IPS DF 6.9 (cell line): Measurements from ENCODE around the gene DPM2.

Experiments used
- DNase-seq: peaks from one replicate; pipeline ENCODE4 v3.0.0-alpha.2; 2013; ENCODE audit warnings: low read depth, low spot score
- H3K27ac ChIP-seq: one replicate; pipeline ENCODE4 v1.5.1; 2013; ENCODE audit warnings: low read length, control low read depth
- H3K27me3 ChIP-seq: 2 replicates; pipeline ENCODE4 v1.6.1; 2013; ENCODE audit warnings: mild to moderate bottlenecking, low read length; ENCODE audit not compliant: control insufficient read depth, insufficient read depth
- H3K36me3 ChIP-seq: 2 replicates; pipeline ENCODE4 v1.6.1; 2013; ENCODE audit warnings: low read length; ENCODE audit not compliant: control insufficient read depth, insufficient read depth
- H3K4me1 ChIP-seq: 2 replicates; pipeline ENCODE4 v1.6.1; 2013; ENCODE audit warnings: low read length; ENCODE audit not compliant: control insufficient read depth, insufficient read depth
- H3K4me3 ChIP-seq: 2 replicates; pipeline ENCODE4 v1.5.1; 2013; ENCODE audit warnings: mild to moderate bottlenecking, low read length
- H3K9me3 ChIP-seq: 2 replicates; pipeline ENCODE4 v1.6.1; 2013; ENCODE audit warnings: low read length, inconsistent platforms; ENCODE audit not compliant: control insufficient read depth, insufficient read depth
- WGBS: extraction: QIAGEN DNeasy Blood & Tissue Kit; methylation state at CpG from one replicate; pipeline ENCODE4 v1.1.7; 2013; ENCODE audit warnings: mixed read lengths, missing lambda C conversion rate; ENCODE audit not compliant: insufficient read length, insufficient coverage; 5-methylcytosine and 5-hydroxymethylcytosine counted together

Gene DPM2

GRCh38 chr9:127943011-127943662, 5.5 kb upstream of the DPM2 start:
- Histone ChIP-seq H3K36me3 (peaks cover 16% of the 10 kb centered on the region), H3K27ac (no peak overlapping the region), H3K4me1 (0 out of 2 replicates have a peak, but pooled peaks cover 2% of the 10 kb centered on the region), H3K9me3 (no peaks in the 10 kb centered on the region), H3K27me3 (no peaks in the 10 kb centered on the region), H3K4me3 (no peak overlapping the region)
- DNase-seq, result no peak
- no CpG with 5 or more reads among the region's 14 CpGs for WGBS

GRCh38 chr9:127942216-127943010, 4.8 kb upstream of the DPM2 start:
- Histone ChIP-seq H3K27me3 (no peaks in the 10 kb centered on the region), H3K36me3 (peaks cover 16% of the 10 kb centered on the region), H3K27ac (no peak overlapping the region), H3K9me3 (no peaks in the 10 kb centered on the region), H3K4me1 (0 out of 2 replicates have a peak, but pooled peaks cover 2% of the 10 kb centered on the region), H3K4me3 (no peak overlapping the region)
- DNase-seq, result no peak
- no CpG with 5 or more reads among the region's 18 CpGs for WGBS

GRCh38 chr9:127941961-127942215, 4.2 kb upstream of the DPM2 start:
- Histone ChIP-seq H3K27me3 (no peaks in the 10 kb centered on the region), H3K36me3 (peaks cover 16% of the 10 kb centered on the region), H3K9me3 (no peaks in the 10 kb centered on the region), H3K4me3 (no peak overlapping the region), H3K27ac (no peak overlapping the region), H3K4me1 (0 out of 2 replicates have a peak, but pooled peaks cover 2% of the 10 kb centered on the region)
- DNase-seq, result no peak
- no CpG with 5 or more reads among the region's 3 CpGs for whole genome bisulfite sequencing

GRCh38 chr9:127941062-127941960, 3.7 kb upstream of the DPM2 start:
- no CpG with 5 or more reads among the region's 18 CpGs for WGBS
- no peaks in the 10 kb centered on the region for H3K27me3 ChIP-seq
- no peak for DNase-seq
- no peak overlapping the region for H3K4me3 ChIP-seq
- no peaks in the 10 kb centered on the region for H3K9me3 ChIP-seq
- peaks cover 16% of the 10 kb centered on the region for H3K36me3 ChIP-seq
- H3K27ac ChIP-seq, result no peak overlapping the region
- H3K4me1 ChIP-seq, result peaks cover 2% of the 10 kb centered on the region; the same call in 1 of the 2 replicates

- no peaks in the 10 kb centered on the region for H3K27me3 ChIP-seq
- no peak for DNase-seq
- no CpG with 5 or more reads among the region's 4 CpGs for WGBS
- H3K9me3 ChIP-seq, result no peaks in the 10 kb centered on the region
- H3K27ac ChIP-seq, result no peak overlapping the region
- peaks cover 2% of the 10 kb centered on the region; the same call in 1 of the 2 replicates for H3K4me1 ChIP-seq
- H3K36me3 ChIP-seq, result peaks cover 14% of the 10 kb centered on the region
- H3K4me3 ChIP-seq, result no peak overlapping the region
These were observed 2.9 kb upstream of the DPM2 start for GRCh38 chr9:127940593-127940992.

- no peak for DNase-seq
- Histone ChIP-seq H3K27me3 (no peaks in the 10 kb centered on the region), H3K9me3 (no peaks in the 10 kb centered on the region), H3K4me1 (no peaks in the 10 kb centered on the region; the same call in 1 of the 2 replicates), H3K4me3 (peak overlapping the region; percentile 54; the same call in 1 of the 2 replicates), H3K27ac (no peak overlapping the region), H3K36me3 (0 out of 2 replicates have a peak, but pooled peaks cover 6% of the 10 kb centered on the region)
- WGBS, result no CpG with 5 or more reads among the region's 25 CpGs
These were observed 640 bp upstream of the DPM2 start for GRCh38 chr9:127938298-127938690.

- no peaks in the 10 kb centered on the region for H3K27me3 ChIP-seq
- 0 out of 2 replicates have a peak, but pooled peaks cover 2% of the 10 kb centered on the region for H3K36me3 ChIP-seq
- H3K27ac ChIP-seq, result no peak overlapping the region
- no peaks in the 10 kb centered on the region for H3K9me3 ChIP-seq
- DNase-seq, result no peak
- H3K4me3 ChIP-seq, result peak overlapping the region; percentile 54
- H3K4me1 ChIP-seq, result no peaks in the 10 kb centered on the region; the same call in 1 of the 2 replicates
- no CpG with 5 or more reads among the region's 7 CpGs for WGBS
These were observed 632 bp downstream of the DPM2 start for GRCh38 chr9:127937056-127937387.

- Histone ChIP-seq H3K27ac (no peak overlapping the region), H3K27me3 (no peaks in the 10 kb centered on the region), H3K4me1 (peaks cover 2% of the 10 kb centered on the region; the same call in 1 of the 2 replicates), H3K9me3 (no peaks in the 10 kb centered on the region), H3K36me3 (0 out of 2 replicates have a peak, but pooled peaks cover 2% of the 10 kb centered on the region), H3K4me3 (no peak overlapping the region)
- no CpG with 5 or more reads among the region's 14 CpGs for WGBS
- no peak for DNase-seq
These were observed 1.3 kb downstream of the DPM2 start for GRCh38 chr9:127936347-127936852.

GRCh38 chr9:127935765-127936221, 1.9 kb downstream of the DPM2 start:
- Histone ChIP-seq H3K9me3 (no peaks in the 10 kb centered on the region), H3K36me3 (0 out of 2 replicates have a peak, but pooled peaks cover 2% of the 10 kb centered on the region), H3K4me3 (no peak overlapping the region), H3K27ac (no peak overlapping the region), H3K27me3 (no peaks in the 10 kb centered on the region), H3K4me1 (peaks cover 5% of the 10 kb centered on the region; the same call in 1 of the 2 replicates)
- no CpG with 5 or more reads among the region's 4 CpGs for WGBS
- DNase-seq, result no peak

GRCh38 chr9:127934986-127935385, 2.7 kb downstream of the DPM2 start:
- H3K36me3 ChIP-seq, result 0 out of 2 replicates have a peak, but pooled peaks cover 2% of the 10 kb centered on the region
- no peak for DNase-seq
- H3K4me3 ChIP-seq, result no peak overlapping the region
- H3K9me3 ChIP-seq, result no peaks in the 10 kb centered on the region
- no peaks in the 10 kb centered on the region for H3K27me3 ChIP-seq
- no peak overlapping the region for H3K27ac ChIP-seq
- H3K4me1 ChIP-seq, result peaks cover 6% of the 10 kb centered on the region; the same call in 1 of the 2 replicates
- WGBS, result no CpG with 5 or more reads among the region's 11 CpGs
